Kidney capillary endothelial cell (primary cell): ENCODE measurements around the gene CACNA1C.

Experiments used
- DNase-seq: peaks from one replicate; pipeline ENCODE4 v3.0.0-alpha.2; 2018; ENCODE audit warnings: low spot score

The CACNA1C gene

GRCh38 chr12:2627835-2628191, 575.0 kb downstream of the CACNA1C start:
- DNase-seq, result no peak

- no peak for DNase-seq
Observed at GRCh38 chr12:2628401-2628800, 575.6 kb downstream of the CACNA1C start.

GRCh38 chr12:2629051-2629450, 576.3 kb downstream of the CACNA1C start:
- DNase-seq, result no peak

- DNase-seq, result no peak
Observed at GRCh38 chr12:2631653-2632350, 579.0 kb downstream of the CACNA1C start.

- DNase-seq, result no peak
Observed at GRCh38 chr12:2633176-2633824, 580.5 kb downstream of the CACNA1C start.

GRCh38 chr12:2633825-2634200, 581.0 kb downstream of the CACNA1C start:
- DNase-seq, result no peak

GRCh38 chr12:2634471-2634870, 581.7 kb downstream of the CACNA1C start:
- no peak for DNase-seq

- DNase-seq, result no peak
Observed at GRCh38 chr12:2636741-2637340, 584.1 kb downstream of the CACNA1C start.

- no peak for DNase-seq
Observed at GRCh38 chr12:2637371-2637770, 584.6 kb downstream of the CACNA1C start.

GRCh38 chr12:2638273-2639019, 585.7 kb downstream of the CACNA1C start:
- DNase-seq, result no peak

- DNase-seq, result no peak
Observed at GRCh38 chr12:2639020-2639298, 586.2 kb downstream of the CACNA1C start.

- DNase-seq, result no peak
Observed at GRCh38 chr12:2640281-2640680, 587.5 kb downstream of the CACNA1C start.

- peak; percentile 99 for DNase-seq
Observed at GRCh38 chr12:2640709-2641108, 587.9 kb downstream of the CACNA1C start.

GRCh38 chr12:2641207-2641606, 588.4 kb downstream of the CACNA1C start:
- peak; percentile 93 for DNase-seq

GRCh38 chr12:2641761-2642160, 589.0 kb downstream of the CACNA1C start:
- no peak for DNase-seq

- DNase-seq, result no peak
Observed at GRCh38 chr12:2642176-2642892, 589.5 kb downstream of the CACNA1C start.

GRCh38 chr12:2642896-2643425, 590.2 kb downstream of the CACNA1C start:
- no peak for DNase-seq

- DNase-seq, result no peak
Observed at GRCh38 chr12:2643576-2644135, 590.9 kb downstream of the CACNA1C start.

GRCh38 chr12:2644683-2645405, 592.1 kb downstream of the CACNA1C start:
- DNase-seq, result no peak

GRCh38 chr12:2645460-2645859, 592.7 kb downstream of the CACNA1C start:
- no peak for DNase-seq

- DNase-seq, result no peak
Observed at GRCh38 chr12:2646341-2646740, 593.6 kb downstream of the CACNA1C start.
